CD4-positive, alpha-beta T cell treated with Interleukin-4 for 1 hour (primary cell): ENCODE measurements around the gene CLDN14.

Source experiments
- DNase-seq, 2 donors: peaks; one replicate each; pipeline ENCODE4 v3.0.0-alpha.2; 2020 to 2022

CLDN14 gene

DNA sequence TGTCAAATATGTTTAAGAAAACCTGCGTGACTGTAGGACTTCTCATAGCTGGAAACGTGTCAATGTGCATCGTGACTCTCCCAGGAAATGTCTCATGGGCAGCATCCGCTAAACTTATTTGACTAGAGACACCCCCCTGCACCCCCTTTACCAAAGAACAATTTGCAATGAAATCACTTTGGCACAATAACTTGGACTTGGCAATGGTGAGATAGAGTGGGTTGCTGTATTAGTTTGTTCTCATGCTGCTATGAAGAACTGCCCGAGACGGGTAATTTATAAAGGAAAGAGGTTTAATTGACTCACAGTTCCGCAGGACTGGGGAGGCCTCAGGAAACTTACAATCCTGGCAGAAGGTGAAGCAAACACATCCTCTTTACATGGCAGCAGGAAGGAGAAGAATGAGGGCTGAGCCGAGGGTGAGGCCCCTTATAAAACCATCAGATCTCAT lies 13.8 kb downstream of the CLDN14 start:
- no peak for DNase-seq

DNA sequence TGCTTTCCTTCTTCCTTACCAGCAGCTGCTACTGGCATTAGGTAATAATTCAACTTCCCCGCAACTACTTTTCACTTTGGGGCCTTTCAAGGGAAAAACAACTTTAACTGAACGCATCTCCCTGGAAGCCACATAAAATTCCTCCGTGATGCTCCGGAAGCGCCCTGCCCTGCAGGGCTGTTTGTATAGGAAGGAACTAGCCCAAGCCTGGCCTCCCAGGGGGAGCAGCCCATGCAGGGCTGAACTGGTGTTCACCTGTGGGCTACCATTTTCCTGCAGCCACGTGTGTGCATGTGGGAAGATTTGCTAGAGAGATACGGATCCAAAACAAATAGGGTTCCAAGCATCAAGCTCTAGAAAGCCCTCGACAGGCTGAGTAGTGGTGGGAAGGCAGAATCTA lies 14.4 kb downstream of the CLDN14 start:
- no peak for DNase-seq

GRCh38 chr21:36464590-36464989 lies 15.3 kb downstream of the CLDN14 start:
- no peak for DNase-seq

- no peak for DNase-seq
Measured at GRCh38 chr21:36463991-36464390, 15.9 kb downstream of the CLDN14 start.

- no peak for DNase-seq
Measured at GRCh38 chr21:36463204-36463603, 16.7 kb downstream of the CLDN14 start.

DNA sequence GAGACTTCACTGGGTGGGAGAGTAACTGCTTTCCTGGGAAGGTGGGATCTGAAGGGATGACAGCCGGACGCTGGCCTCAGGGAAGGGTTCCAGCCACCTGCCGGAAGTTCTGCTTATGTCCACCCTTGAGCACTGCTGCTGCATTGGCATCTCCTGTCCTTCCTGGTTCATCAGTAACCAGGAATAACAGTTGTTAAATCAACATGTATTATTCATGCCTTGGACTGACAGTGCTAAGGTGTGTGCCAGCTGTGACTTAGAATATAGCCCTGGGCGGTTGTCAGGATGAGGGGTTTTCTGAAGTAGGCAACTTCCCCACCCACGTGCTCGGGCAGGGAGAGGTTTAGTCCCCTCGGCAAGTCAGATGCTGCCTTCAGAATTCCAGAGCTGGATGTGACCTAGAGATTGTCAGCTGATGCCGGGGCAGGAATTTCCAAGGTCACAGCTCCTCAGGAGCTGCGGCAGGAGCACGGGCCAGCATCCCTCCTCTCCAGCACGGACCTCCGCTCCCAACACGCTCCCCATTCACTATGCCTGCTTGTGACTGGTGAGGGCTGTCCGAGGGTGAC lies 17.9 kb downstream of the CLDN14 start:
- no peak for DNase-seq

DNA sequence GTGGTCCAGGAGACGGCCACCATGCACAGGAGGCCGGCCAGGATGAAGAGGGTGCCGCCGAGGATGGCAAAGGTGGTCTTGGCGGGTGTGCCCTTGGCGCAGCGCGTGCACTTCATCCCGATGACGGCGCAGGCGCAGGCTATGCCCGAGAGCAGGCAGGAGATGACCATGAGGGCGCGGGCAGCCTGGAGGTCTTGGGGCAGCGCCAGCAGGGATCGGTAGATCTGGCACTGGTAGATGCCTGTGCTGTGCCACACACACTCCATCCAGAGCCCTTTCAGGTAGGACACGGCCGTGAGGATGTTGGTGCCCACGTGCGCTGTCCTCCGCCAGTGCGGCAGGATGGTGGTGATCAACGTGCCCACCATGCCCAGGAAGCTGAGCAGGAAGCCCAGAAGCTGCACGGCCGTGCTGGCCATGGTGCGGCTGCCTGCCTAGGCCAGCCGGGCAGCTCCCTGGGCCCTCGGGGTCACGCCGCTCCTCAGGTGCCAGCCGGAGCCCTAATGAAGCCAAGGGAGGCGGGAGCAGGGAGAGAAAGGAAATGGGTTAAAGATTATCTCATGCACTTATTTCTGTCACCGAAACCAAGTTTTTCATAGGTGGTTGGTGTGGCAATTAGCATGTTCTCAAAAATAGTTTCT lies 18.5 kb downstream of the CLDN14 start:
- DNase-seq: no peak

DNA sequence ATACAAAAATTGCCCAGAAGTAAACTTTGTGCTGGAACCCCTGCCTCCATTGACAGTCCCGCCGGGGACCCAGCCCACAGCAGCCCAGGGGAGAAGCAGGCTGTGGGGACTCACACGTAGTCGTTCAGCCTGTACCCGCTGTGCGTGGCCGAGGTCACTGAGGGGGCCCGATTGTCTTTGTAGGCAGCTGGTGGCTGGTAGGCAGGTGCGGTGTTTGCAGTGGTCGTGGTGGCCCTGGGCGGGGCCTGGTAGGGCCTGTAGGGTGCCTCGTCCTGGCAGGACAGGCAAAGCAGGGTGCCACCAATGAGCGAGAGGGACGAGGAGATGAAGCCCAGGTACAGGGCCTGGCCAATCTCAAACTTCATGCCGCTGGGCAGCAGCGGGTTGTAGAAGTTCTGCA lies 19.1 kb downstream of the CLDN14 start:
- no peak for DNase-seq

DNA sequence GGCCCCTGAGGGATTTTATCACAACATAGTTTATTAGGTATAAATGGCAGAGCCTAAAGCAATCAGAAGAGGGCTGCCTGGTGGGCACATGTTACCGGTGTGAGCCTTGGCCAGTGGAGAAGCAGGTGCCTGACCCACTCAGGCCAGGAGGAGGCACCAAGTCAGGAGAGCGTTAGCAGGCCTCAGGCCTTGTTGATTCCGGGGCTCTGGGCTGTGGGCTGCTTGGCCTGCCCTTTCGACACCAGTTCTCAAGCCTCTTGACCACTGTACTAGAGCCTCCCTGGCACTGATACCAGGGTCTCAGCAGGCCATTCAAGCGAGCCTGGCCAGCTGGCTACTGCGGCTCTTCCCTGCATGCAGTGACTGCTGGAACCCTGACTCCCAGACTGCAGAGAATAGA lies 20.8 kb downstream of the CLDN14 start:
- DNase-seq: no peak

- DNase-seq: no peak
Measured at GRCh38 chr21:36456729-36457414, 23.1 kb downstream of the CLDN14 start.

- DNase-seq: no peak
Measured at GRCh38 chr21:36454706-36455105, 25.2 kb downstream of the CLDN14 start.

DNA sequence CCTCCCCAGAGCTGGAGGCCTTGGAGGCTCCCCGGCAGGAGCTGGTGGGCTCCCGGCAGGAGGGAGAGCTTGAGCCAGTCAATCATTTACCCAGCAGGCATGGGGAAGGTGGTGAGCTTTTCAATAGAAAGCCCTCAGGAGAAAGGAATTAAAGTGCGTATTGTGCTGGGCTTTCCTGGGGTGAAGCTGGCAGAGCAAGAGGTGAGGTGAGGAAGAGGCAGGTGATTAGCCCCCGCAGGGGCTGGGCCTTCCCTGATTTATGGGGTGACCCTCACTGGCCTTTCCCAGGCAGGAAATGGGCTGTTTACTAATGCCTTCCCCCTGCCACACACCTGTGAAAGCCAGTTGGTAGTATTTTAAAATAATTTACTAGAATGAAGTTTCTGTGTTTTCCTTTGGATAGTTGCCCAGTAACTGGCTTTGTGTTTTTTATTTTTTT lies 25.8 kb downstream of the CLDN14 start:
- DNase-seq: no peak

DNA sequence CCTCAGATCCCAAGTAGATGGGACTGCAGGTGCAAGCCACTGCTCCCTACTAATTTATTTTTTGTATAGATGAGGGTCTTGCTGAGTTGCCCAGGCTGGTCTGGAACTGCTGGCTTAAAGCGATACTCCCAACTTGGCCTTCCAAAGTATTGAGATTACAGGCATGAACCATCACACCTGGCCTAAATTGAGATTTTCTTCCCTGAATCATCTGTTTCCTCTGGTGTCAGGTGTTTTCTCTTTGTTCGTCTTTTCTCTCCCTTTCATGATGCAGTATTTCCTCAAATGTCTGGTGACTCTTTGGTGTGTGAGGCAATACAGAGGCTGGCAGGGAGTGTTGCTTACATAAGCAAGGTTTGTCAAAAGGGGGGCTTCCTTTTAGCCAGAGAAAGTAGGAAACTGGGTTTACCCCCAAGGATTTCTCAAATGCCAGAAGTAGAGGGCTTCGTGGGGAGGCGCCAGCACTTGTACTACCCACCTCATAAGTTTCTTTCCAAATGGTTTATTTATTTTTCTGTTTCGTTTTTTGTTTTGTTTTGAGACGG lies 27.6 kb downstream of the CLDN14 start:
- no peak for DNase-seq

GRCh38 chr21:36451506-36451905 lies 28.4 kb downstream of the CLDN14 start:
- no peak for DNase-seq

DNA sequence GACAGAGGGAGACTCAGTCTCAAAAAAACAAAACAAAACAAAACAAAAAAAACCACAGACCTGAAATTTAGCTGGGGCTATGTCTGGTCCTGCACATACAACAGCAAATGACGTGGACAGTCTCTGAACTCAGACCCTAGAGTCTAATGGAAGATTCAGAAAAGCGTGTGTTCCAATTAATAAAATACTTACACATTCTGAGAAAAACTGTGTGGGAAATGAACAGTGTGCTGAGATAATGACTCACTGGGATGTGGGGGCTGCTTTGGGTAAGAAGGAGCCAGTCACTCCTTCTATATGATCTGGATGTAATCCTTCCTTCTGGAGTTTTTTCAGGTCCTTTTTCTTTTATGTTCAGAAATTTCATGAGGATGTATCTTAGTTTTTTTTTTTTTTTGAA lies 29.4 kb downstream of the CLDN14 start:
- no peak for DNase-seq

- DNase-seq: no peak
Measured at GRCh38 chr21:36446301-36446700, 33.6 kb downstream of the CLDN14 start.

GRCh38 chr21:36441715-36442114 lies 38.2 kb downstream of the CLDN14 start:
- no peak for DNase-seq

DNA sequence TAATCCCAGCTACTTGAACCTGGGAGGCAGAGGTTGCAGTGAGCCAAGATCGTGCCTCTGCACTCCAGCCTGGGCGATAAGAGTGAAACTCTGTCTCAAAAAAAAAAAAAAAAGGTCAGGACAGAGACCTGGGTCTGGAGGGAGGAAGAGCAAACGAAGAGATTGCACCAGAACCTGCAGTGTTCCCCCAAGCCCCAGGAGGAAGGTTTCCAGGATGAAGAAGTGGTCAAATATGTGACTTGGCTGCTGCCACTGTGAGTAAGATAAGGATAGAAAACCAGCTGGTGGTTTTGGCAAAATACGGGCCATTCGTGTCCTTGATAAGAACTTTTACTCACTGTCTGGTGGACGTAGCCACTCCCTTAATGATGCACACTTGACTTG lies 42.2 kb downstream of the CLDN14 start:
- no peak for DNase-seq

- no peak for DNase-seq
Measured at GRCh38 chr21:36436829-36437744, 42.8 kb downstream of the CLDN14 start.

DNA sequence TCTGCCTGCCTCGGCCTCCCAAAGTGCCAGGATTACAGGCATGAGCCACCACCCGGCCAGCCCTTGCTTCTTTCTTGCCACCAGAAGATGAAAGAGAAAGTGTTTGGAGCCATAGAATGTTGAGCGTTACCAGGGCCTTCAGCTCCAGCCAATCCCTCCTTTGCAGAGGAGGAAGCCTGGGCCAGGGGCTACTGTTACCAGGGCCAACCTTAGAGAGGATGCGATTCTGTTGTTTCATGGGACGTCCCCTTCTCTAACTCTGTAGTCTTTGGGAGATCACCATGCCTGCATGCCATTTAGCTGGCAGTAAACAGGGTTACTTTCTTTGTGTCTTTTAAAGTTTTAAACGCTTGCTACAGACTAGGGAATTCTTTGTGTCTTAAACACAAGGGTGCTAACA lies 45.8 kb downstream of the CLDN14 start:
- no peak for DNase-seq

DNA sequence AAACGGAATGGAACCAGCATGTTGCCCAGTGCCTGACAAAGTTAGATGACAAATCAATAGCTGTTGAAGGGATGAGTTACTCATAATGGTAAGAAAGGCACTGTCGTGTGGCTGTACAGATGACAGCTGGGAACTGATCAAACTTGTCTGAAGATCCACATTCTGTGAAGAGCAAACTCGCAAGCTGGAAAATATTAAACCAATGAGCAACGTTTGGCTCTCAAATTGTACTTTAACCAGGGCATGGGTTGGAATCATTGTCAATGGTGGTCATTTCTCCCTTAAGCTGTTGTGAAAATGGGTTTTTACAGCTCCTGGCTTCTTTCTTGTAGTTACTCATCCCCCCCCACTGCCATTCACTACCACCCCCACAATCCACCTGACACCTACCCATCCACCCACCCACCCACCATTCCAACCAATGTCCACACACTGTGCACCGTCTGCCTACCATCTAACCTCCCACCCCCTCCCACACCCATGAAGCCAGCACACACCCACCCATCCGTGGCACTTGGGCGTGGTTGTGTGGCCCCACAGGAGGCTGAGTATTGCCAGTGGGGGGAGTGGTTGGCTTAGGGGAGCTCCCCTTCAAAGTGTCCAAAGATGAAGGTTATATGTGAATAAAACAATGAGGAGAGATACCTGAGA lies 46.7 kb downstream of the CLDN14 start:
- DNase-seq: no peak

DNA sequence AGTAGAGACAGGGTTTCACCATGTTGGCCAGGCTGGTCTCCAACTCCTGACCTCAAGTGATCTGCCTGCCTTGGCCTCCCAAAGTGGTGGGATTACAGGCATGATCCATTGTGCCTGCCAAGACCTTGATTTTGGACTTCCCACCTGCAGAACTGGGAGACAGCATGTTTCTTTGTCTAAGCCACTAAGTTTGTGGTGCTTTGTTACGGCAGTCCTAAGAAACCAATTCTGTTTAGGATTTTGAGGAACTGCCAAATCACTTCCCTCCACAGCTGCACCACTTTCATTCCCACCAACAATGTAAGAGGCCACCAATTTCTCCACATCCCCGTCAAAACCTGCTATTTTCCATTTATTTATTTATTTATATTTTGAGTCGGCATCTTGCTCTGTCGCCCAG lies 48.7 kb downstream of the CLDN14 start:
- DNase-seq: no peak

DNA sequence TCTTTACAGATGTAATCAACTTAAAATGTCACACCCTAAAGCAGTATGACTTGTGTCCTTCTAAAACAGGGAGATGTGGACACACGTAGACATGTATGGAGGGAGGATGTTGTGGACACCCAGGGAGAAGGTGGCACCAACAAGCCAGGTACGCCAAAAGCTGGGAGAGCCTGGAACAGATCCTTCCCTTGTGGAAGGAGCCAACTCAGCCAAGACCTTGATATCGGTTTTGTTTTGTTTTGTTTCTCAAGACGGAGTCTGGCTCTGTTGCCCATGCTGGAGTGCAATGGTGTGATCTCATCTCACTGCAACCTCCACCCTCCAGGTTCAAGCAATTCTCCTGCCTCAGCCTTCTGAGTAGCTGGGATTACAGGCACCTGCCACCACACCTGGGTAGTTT lies 49.1 kb downstream of the CLDN14 start:
- no peak for DNase-seq
